HG03103 (cell line): ENCODE measurements around the gene CENPE.

ENCODE experiments used
- ATAC-seq: cut with Tn5 transposase; IDR thresholded peaks from one replicate; pipeline ENCODE4 v1.9.1; 2021; ENCODE audit warnings: low read depth; ENCODE audit not compliant: unreplicated experiment

Gene CENPE

GRCh38 chr4:103076747-103077347 lies 121.3 kb downstream of the CENPE start, which contains the start of gene SLC9B2:
TSS of gene SLC9B2 (minus strand) at chr4:103076761. CDS start at chr4:103067550, 9,211 bp downstream.
- ATAC-seq, result peak; percentile 34

DNA sequence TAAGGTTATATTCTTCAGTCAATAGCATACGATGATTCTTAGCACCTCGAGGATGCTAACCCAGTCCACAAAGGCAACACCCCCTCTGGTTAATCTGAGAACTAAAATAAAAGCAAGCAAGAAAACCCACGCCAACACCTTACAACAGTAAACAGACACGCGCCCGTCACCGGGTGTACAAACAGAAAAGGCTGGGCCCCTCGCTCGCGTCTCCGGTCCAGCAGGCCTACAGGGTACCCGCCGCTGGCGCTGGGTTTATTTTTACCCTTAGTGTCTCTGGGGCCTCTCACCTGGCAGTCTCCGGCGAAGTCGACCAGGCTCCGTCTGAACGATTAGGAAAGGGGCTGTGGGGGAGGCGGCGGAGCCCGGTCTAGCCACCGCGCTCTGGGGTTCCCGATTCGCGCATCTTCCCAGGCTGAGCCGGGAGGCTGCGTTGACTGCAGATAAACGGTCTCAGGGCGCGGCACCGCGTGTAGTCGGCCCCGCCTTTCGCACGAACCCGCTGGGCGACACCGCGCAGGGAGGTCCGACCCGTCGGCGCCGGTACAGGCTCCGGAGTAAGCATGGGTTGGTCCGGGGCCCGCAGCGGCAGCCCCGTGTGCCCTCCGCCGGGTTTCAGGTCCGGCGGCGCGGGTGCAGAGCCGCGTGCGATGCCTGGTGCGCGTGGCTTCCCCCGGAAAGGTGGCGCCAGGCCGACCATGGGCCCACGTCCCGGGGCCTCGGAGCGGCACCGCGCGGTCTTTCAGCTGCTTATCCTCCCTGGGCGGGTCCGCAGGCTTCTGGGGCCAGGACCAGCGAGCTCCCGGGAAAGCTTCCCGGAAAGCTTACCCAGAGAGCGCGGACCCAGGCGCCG lies 122.0 kb downstream of the CENPE start:
- peak; percentile 43 for ATAC-seq

- ATAC-seq, result no peak
Measured at GRCh38 chr4:103075435-103075893, 122.7 kb downstream of the CENPE start.

DNA sequence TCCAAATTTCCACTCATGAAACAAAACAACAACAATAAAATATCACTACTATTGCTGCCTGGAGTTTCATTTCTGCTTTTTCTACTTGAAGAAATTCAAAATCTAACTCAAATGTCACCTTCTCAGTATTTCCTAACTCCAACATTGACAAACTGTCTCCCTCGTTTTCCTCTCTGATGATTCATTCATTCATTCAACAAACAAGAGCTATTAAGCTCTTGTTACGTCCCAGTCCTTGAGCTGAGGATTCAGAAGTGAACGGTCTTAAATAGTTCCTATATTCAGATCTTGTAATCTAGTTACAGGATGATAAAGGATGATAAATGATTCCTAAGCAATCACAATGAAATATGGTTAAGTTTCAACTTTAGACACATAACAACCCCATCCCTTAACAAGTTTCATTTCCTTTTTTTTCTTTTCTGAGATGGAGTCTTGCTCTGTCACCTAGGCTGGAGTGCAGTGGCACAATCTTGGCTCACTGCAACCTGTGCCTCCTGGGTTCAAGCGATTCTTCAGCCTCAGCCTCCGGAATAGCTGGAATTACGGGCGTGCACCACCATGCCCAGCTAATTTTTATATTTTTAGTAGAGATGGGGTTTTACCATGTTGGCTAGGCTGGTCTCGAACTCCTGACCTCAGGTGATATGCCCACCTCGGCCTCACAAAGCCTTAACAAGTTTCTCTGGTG lies 123.3 kb downstream of the CENPE start:
- ATAC-seq, result no peak

GRCh38 chr4:103073792-103074438 lies 124.2 kb downstream of the CENPE start:
- ATAC-seq, result no peak

GRCh38 chr4:103067841-103068547 lies 130.1 kb downstream of the CENPE start:
- ATAC-seq, result no peak

GRCh38 chr4:103060453-103061148 lies 137.5 kb downstream of the CENPE start:
- no peak for ATAC-seq
